Spleen (tissue), 11 donors: ENCODE measurements around the gene CPED1. TPM values are rescaled to one million over a fixed set of nuclear protein-coding genes. Genes with fewer than 3 reads are reported as not detected.

ENCODE experiments used
- DNase-seq: peaks from one replicate; pipeline ENCODE4 v3.0.0-alpha.2; 2020
- H3K27ac ChIP-seq, 8 donors: fragments of 200-600 bp; sonication (generic) in 7 of 8; 1 replicate in 4 of 8; 2 replicates in 4 of 8; pipeline versions ENCODE4 v1.5.0 to v1.8.0; 2016 to 2021; ENCODE audit warnings: inconsistent platforms in 4 of 8, mild to moderate bottlenecking in 4 of 8, moderate library complexity in 1 of 8
- H3K27me3 ChIP-seq, 7 donors: fragments of 200-600 bp; sonication (generic) in 6 of 7; replicated peaks in 1 of 7; 1 replicate in 4 of 7; 2 replicates in 3 of 7; pipeline versions ENCODE4 v1.5.0 to v1.8.0; 2016 to 2021; ENCODE audit warnings: inconsistent platforms in 3 of 7, mild to moderate bottlenecking in 1 of 7
- H3K36me3 ChIP-seq, 6 donors: fragments of 200-600 bp; sonication (generic) in 5 of 6; 1 replicate in 4 of 6; 2 replicates in 2 of 6; pipeline versions ENCODE4 v1.5.0 to v1.8.0; 2016 to 2021; ENCODE audit warnings: inconsistent platforms in 2 of 6
- H3K4me1 ChIP-seq, 6 donors: fragments of 200-600 bp; sonication (generic) in 5 of 6; 1 replicate in 3 of 6; 2 replicates in 3 of 6; pipeline versions ENCODE4 v1.5.0 to v1.8.0; 2016 to 2021; ENCODE audit warnings: inconsistent platforms in 3 of 6
- H3K4me3 ChIP-seq, 8 donors: fragments of 200-600 bp; sonication (generic) in 7 of 8; 1 replicate in 4 of 8; 2 replicates in 4 of 8; pipeline versions ENCODE4 v1.5.0 to v1.8.0; 2016 to 2021; ENCODE audit warnings: inconsistent platforms in 4 of 8, mild to moderate bottlenecking in 4 of 8, moderate library complexity in 2 of 8
- H3K9me3 ChIP-seq, 8 donors: fragments of 200-600 bp; sonication (generic) in 7 of 8; 1 replicate in 4 of 8; 2 replicates in 4 of 8; pipeline versions ENCODE4 v1.5.0 to v1.8.0; 2016 to 2021; ENCODE audit warnings: inconsistent platforms in 4 of 8
- CTCF ChIP-seq, 11 experiments: fragments of 200-600 bp in 7 of 11; fragments of 450-650 bp in 4 of 11; sonication (generic) in 4 of 11; IDR thresholded peaks in 8 of 11; conservative IDR thresholded peaks in 3 of 11; 1 replicate in 7 of 11; 2 replicates in 4 of 11; pipeline versions ENCODE4 v1.4.0 to v1.8.0; 2016 to 2021; ENCODE audit warnings: antibody characterized with exemption in 11 of 11, inconsistent platforms in 4 of 11, mild to moderate bottlenecking in 1 of 11
- POLR2A ChIP-seq, 3 donors: fragments of 450-650 bp; IDR thresholded peaks; one replicate each; pipeline ENCODE4 v1.5.1; 2017; ENCODE audit warnings: antibody characterized with exemption in 3 of 3, mild to moderate bottlenecking in 1 of 3
- POLR2AphosphoS5 ChIP-seq, 3 donors: sonication (generic); formaldehyde crosslinking; IDR thresholded peaks; one replicate each; pipeline ENCODE4 v1.5.1; 2017; ENCODE audit warnings: antibody characterized with exemption in 3 of 3
- WGBS, 5 donors: extraction: QIAGEN DNeasy Blood & Tissue Kit in 3 of 5; methylation state at CpG; one replicate each; pipeline versions ENCODE4 v1.1.5 to v1.1.7; 2013 to 2018; 5-methylcytosine and 5-hydroxymethylcytosine counted together
- intact Hi-C: fragments of 100-400 bp; cut with DNase I; formaldehyde crosslinking; loops from one replicate; pipeline ENCODE4 v1.15.0; 2023; ENCODE audit warnings: low total_unique reads
- polyA plus RNA-seq, 3 donors: library from polyadenylated mRNA; stranded (reverse); fragments of 200-250 nt; gene quantifications; one replicate each; pipeline ENCODE4 v1.2.1, GENCODE V29; 2013
- total RNA-seq, 7 donors: library from RNA; depleted of rRNA in 3 of 7; stranded (reverse); fragments of >200 nt in 3 of 7; fragmentation: NEBNext Ultra II Directional in 4 of 7; extraction: Animal tissue kit (Norgen Biotek cat#: 25700) in 4 of 7; gene quantifications; one replicate each; pipeline versions ENCODE4 v1.1.0 to v1.2.1, GENCODE V29; 2016 to 2021
- donor health status: healthy with polysubstance abuse.
- donor health status: DM: no; HTN: no; CAD: no; lungs with moderate emphysema.
- donor health status: DM: no; HTN: no; CAD: no.
- donor health status: Bipolar disorder and iron deficiency.
- donor health status: healthy.
- donor health status: DM: no; HTN: no; CAD: no.
- donor health status: DM: yes; HTN: yes; CAD: no.

The CPED1 gene
- total and polyA plus RNA-seq, 10 donors: 1.5 to 81.6 (median 38.6) TPM

DNA sequence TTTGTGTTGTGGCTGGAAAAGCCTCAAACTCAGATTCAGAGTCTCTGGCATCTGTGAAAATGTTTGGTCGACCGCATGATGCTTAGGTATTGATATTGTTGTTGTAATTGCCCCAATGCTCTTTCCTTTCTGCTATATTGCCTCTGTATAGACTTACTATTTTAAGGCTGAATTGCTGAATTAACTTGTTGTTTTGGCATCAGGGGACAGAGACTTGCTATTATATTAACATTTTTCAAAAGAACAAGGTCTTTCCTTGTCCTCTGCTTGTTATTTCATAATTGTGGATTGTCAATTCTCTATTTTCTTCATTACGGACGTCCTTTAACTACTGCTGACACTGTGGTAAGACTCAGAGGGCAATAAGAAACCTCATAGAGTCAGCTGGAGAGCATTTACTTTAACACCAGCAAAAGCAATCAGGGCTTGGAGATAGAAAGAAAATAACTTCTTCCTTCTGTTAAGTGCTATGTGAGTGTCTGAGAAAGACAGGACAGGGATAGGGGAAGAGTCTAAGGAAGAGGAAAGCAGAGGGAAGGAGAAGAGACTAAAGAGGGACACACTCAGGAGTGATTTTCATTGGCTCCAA is 17.6 kb downstream of the CPED1 start:
- Histone ChIP-seq H3K27me3 (peaks cover 0 to 8% (median 0%) of the 10 kb centered on the region in 7 donors), H3K9me3 (peaks cover 0 to 6% (median 0%) of the 10 kb centered on the region in 8 donors), H3K27ac (peak overlapping the region in 4 of 8 donors; percentile 6 to 31 (median 18)), H3K4me3 (no peak overlapping the region), H3K4me1 (peaks cover 0 to 31% (median 4%) of the 10 kb centered on the region in 6 donors), H3K36me3 (no peaks in the 10 kb centered on the region)
- TF ChIP-seq CTCF (IDR thresholded peaks at IDR 0.05 in 8 of 11, conservative IDR thresholded peaks at IDR 0.05 in 3 of 11): no peak
- TF ChIP-seq POLR2A (IDR thresholded peaks at IDR 0.05): no peak
- no peak for TF ChIP-seq POLR2AphosphoS5 (IDR thresholded peaks at IDR 0.05)
- 64 to 88% (median 74%) methylated on average over 4 of the region's 4 CpGs for WGBS, 5 donors
- intact Hi-C loops: no loop called here
- DNase-seq: no peak

- no peak overlapping the region for H3K4me3 ChIP-seq
- H3K27me3 ChIP-seq: peaks cover 0 to 8% (median 0%) of the 10 kb centered on the region in 7 donors
- TF ChIP-seq POLR2A (IDR thresholded peaks at IDR 0.05): no peak
- TF ChIP-seq POLR2AphosphoS5 (IDR thresholded peaks at IDR 0.05): peak in 1 of 3 donors; percentile 48
- no peak for TF ChIP-seq CTCF (IDR thresholded peaks at IDR 0.05 in 8 of 11, conservative IDR thresholded peaks at IDR 0.05 in 3 of 11)
- peaks cover 0 to 26% (median 3%) of the 10 kb centered on the region in 6 donors for H3K4me1 ChIP-seq
- peaks cover 0 to 6% (median 0%) of the 10 kb centered on the region in 8 donors for H3K9me3 ChIP-seq
- H3K27ac ChIP-seq: peak overlapping the region in 4 of 8 donors; percentile 6 to 31 (median 18)
- no peak for DNase-seq
- intact Hi-C loops: no loop called here
- H3K36me3 ChIP-seq: no peaks in the 10 kb centered on the region
- 49 to 73% (median 51%) methylated on average over 6 of the region's 6 CpGs for WGBS, 5 donors
These were observed 18.3 kb downstream of the CPED1 start for GRCh38 chr7:121006711-121007315.

- 64 to 89% (median 69%) methylated on average over 2 of the region's 2 CpGs for WGBS, 5 donors
- Histone ChIP-seq H3K4me3 (no peak overlapping the region), H3K9me3 (peaks cover 0 to 6% (median 0%) of the 10 kb centered on the region in 8 donors), H3K36me3 (no peaks in the 10 kb centered on the region), H3K4me1 (peaks cover 0 to 19% (median 6%) of the 10 kb centered on the region in 6 donors), H3K27ac (no peak overlapping the region), H3K27me3 (peaks cover 0 to 2% (median 0%) of the 10 kb centered on the region in 7 donors)
- TF ChIP-seq CTCF (IDR thresholded peaks at IDR 0.05 in 8 of 11, conservative IDR thresholded peaks at IDR 0.05 in 3 of 11) (no peak), POLR2A (IDR thresholded peaks at IDR 0.05) (no peak), POLR2AphosphoS5 (IDR thresholded peaks at IDR 0.05) (no peak)
- intact Hi-C loops: no loop called here
- DNase-seq: no peak
These were observed 20.3 kb downstream of the CPED1 start for GRCh38 chr7:121008816-121009215.

- H3K4me3 ChIP-seq: no peak overlapping the region
- TF ChIP-seq CTCF (IDR thresholded peaks at IDR 0.05 in 8 of 11, conservative IDR thresholded peaks at IDR 0.05 in 3 of 11): no peak
- no peak for TF ChIP-seq POLR2A (IDR thresholded peaks at IDR 0.05)
- no peak for TF ChIP-seq POLR2AphosphoS5 (IDR thresholded peaks at IDR 0.05)
- no peaks in the 10 kb centered on the region for H3K9me3 ChIP-seq
- H3K36me3 ChIP-seq: no peaks in the 10 kb centered on the region
- H3K4me1 ChIP-seq: peaks cover 0 to 19% (median 5%) of the 10 kb centered on the region in 6 donors
- 93 to 98% (median 96%) methylated on average over 1 of the region's 1 CpG for WGBS, 5 donors
- no peak for DNase-seq
- peak overlapping the region in 1 of 8 donors; percentile 62 for H3K27ac ChIP-seq
- intact Hi-C loops: no loop called here
- H3K27me3 ChIP-seq: peaks cover 0 to 2% (median 0%) of the 10 kb centered on the region in 7 donors
These were observed 22.9 kb downstream of the CPED1 start for GRCh38 chr7:121011401-121011800.
